NCI-H2107 treated with DMSO at 0.1 percent for 48 hours (cell line): ENCODE measurements around the gene ATP2A3.
"Not testable (repeated sequence)": the region's sequence is repeated elsewhere in the genome, so short reads cannot be mapped to it uniquely, and the experiment has no call there.

Experiments used
- DNase-seq: peaks from one replicate; lab custom pipeline; 2025; ENCODE audit not compliant: unreplicated experiment; lab: John Stamatoyannopoulos, UW

Gene ATP2A3

GRCh38 chr17:3991699-3992098 is 27.5 kb upstream of the ATP2A3 start:
- DNase-seq = not testable (repeated sequence)

GRCh38 chr17:3990386-3991127 is 26.3 kb upstream of the ATP2A3 start:
- no peak for DNase-seq

GRCh38 chr17:3989041-3989886 is 25.0 kb upstream of the ATP2A3 start:
- DNase-seq = no peak

- no peak for DNase-seq
These were observed 24.2 kb upstream of the ATP2A3 start for GRCh38 chr17:3988297-3989040.

GRCh38 chr17:3986939-3987335 is 22.7 kb upstream of the ATP2A3 start:
- no peak for DNase-seq

GRCh38 chr17:3986270-3986938 is 22.2 kb upstream of the ATP2A3 start:
- DNase-seq = no peak

GRCh38 chr17:3985846-3986245 is 21.6 kb upstream of the ATP2A3 start:
- DNase-seq = no peak

GRCh38 chr17:3983606-3984484 is 19.6 kb upstream of the ATP2A3 start:
- DNase-seq = no peak

- DNase-seq = no peak
These were observed 18.3 kb upstream of the ATP2A3 start for GRCh38 chr17:3982541-3983017.

GRCh38 chr17:3982113-3982512 is 17.9 kb upstream of the ATP2A3 start:
- no peak for DNase-seq

GRCh38 chr17:3981455-3981854 is 17.2 kb upstream of the ATP2A3 start:
- DNase-seq = no peak

GRCh38 chr17:3980381-3981014 is 16.3 kb upstream of the ATP2A3 start:
- no peak for DNase-seq

- DNase-seq = no peak
These were observed 15.0 kb upstream of the ATP2A3 start for GRCh38 chr17:3979290-3979611.

- no peak for DNase-seq
These were observed 14.4 kb upstream of the ATP2A3 start for GRCh38 chr17:3978421-3979289.

- no peak for DNase-seq
These were observed 13.2 kb upstream of the ATP2A3 start for GRCh38 chr17:3977387-3977786.

GRCh38 chr17:3976675-3977171 is 12.5 kb upstream of the ATP2A3 start:
- no peak for DNase-seq

GRCh38 chr17:3974980-3975379 is 10.7 kb upstream of the ATP2A3 start:
- no peak for DNase-seq

- DNase-seq = no peak
These were observed 10.0 kb upstream of the ATP2A3 start for GRCh38 chr17:3974138-3974687.
